A549 (cell line): Measurements from ENCODE around the gene TRAF1.

Experiments used
- EP300 ChIP-seq, 2 experiments: fragments of >200 bp; sonication (Bioruptor Twin); formaldehyde crosslinking; IDR thresholded peaks; 2 replicates in 1 of 2; 3 replicates in 1 of 2; pipeline ENCODE4 v1.6.1; 2016 to 2017
- JUNB ChIP-seq: fragments of >200 bp; sonication (Bioruptor Twin); formaldehyde crosslinking; IDR thresholded peaks from 2 replicates; pipeline ENCODE4 v1.6.1; 2016
- POLR2A ChIP-seq: IDR thresholded peaks from 2 replicates; pipeline ENCODE4 v1.6.1; 2012; ENCODE audit warnings: mild to moderate bottlenecking, low read length
- TF ChIP-seq, protein P1 (sequence below): fragments of 200-600 bp; sonication (generic); IDR thresholded peaks from 2 replicates; pipeline ENCODE4 v1.6.1; 2016; ENCODE audit warnings: antibody characterized with exemption, mild to moderate bottlenecking, moderate library complexity

DNA sequence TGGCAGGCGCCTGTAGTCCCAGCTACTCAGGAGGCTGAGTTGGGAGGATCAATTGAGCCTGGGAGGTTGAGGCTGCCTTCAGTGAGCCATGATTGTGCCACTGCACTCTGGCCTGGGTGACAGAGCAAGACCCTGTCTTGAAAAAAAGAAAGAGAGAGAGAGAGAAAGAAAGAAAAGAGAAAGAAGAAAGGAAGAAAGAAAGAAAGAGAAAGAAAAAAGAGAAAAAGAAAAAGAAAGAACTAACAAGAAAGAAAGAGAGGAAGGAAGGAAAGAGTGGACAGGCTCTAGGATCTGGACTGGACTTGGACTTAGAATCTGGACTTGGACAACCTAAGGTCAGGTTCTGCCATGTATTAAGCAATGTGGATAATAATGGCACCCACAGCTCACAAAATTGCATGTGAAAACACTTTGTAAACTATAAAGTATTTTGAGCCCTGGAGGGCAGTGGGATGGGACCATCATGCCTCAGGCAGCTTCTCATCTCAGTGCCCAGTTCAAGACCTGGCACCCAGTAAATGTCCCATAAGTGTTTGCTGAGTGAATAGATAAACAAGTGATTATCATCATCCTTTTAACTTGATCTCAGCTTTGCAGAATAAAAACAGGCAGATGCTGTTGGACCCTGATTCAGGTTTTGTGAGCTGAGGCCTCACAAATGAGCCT lies 36.9 kb downstream of the TRAF1 start:
- TF ChIP-seq, protein P1, sequence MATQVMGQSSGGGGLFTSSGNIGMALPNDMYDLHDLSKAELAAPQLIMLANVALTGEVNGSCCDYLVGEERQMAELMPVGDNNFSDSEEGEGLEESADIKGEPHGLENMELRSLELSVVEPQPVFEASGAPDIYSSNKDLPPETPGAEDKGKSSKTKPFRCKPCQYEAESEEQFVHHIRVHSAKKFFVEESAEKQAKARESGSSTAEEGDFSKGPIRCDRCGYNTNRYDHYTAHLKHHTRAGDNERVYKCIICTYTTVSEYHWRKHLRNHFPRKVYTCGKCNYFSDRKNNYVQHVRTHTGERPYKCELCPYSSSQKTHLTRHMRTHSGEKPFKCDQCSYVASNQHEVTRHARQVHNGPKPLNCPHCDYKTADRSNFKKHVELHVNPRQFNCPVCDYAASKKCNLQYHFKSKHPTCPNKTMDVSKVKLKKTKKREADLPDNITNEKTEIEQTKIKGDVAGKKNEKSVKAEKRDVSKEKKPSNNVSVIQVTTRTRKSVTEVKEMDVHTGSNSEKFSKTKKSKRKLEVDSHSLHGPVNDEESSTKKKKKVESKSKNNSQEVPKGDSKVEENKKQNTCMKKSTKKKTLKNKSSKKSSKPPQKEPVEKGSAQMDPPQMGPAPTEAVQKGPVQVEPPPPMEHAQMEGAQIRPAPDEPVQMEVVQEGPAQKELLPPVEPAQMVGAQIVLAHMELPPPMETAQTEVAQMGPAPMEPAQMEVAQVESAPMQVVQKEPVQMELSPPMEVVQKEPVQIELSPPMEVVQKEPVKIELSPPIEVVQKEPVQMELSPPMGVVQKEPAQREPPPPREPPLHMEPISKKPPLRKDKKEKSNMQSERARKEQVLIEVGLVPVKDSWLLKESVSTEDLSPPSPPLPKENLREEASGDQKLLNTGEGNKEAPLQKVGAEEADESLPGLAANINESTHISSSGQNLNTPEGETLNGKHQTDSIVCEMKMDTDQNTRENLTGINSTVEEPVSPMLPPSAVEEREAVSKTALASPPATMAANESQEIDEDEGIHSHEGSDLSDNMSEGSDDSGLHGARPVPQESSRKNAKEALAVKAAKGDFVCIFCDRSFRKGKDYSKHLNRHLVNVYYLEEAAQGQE, result no peak
- TF ChIP-seq POLR2A (no peak), EP300 (IDR thresholded peaks at IDR 0.05) (no peak), JUNB (no peak)
